ENCODE results near the gene KXD1. TPM values are rescaled to one million over a fixed set of nuclear protein-coding genes. Genes with fewer than 3 reads are reported as not detected.
"Not testable (repeated sequence)": the region's sequence is repeated elsewhere in the genome, so short reads cannot be mapped to it uniquely, and the experiment has no call there.

KXD1 gene
- polyA plus RNA-seq, 4 donors = 58.8 to 81.3 (median 75.2) TPM

DNA sequence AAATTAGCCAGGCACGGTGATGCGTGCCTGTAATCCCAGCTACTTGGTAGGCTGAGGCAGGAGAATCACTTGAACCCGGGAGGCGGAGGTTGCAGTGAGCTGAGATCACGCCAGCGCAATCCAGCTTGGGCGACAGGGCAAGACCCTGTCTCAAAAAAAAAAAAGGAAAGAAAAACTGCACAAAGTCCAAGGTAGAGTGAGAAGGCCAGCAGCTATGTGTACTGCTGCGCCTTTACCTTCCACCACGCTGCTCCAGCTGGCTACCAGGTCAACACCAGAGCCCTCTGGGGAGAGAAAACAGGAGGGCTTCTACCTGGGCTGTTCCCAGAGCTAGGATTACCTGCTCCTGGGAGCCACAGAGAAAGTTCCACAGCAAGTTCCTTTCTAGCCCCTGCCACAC, 39.0 kb upstream of the KXD1 start:
- Histone ChIP-seq H3K9me3 (ENCODE audit: control insufficient read depth in 2 of 2, insufficient read depth in 1 of 2, low read depth in 1 of 2, low read length in 1 of 2) (no peaks in the 10 kb centered on the region), H3K27ac (ENCODE audit: low read depth in 1 of 3, low read length in 2 of 3) (peak overlapping the region in 1 of 3 donors; percentile 88), H3K4me1 (ENCODE audit: control insufficient read depth in 3 of 3, insufficient read depth in 2 of 3, low read depth in 1 of 3, low read length in 2 of 3) (peaks cover 9 to 41% (median 10%) of the 10 kb centered on the region in 3 donors), H3K36me3 (ENCODE audit: control insufficient read depth in 3 of 3, insufficient read depth in 2 of 3, low read depth in 1 of 3, low read length in 3 of 3) (peaks cover 0 to 14% (median 0%) of the 10 kb centered on the region in 3 donors), H3K27me3 (ENCODE audit: control insufficient read depth in 3 of 3, insufficient read depth in 3 of 3, low read length in 3 of 3) (no peaks in the 10 kb centered on the region), H3K4me3 (ENCODE audit: low read depth in 1 of 3, low read length in 3 of 3) (no peak overlapping the region)
- peak in 1 of 2 donors; percentile 51 for DNase-seq
- WGBS, 3 donors = 91 to 95% (median 91%) methylated on average over 9 of the region's 9 CpGs
- no peak for FAIRE-seq

DNA sequence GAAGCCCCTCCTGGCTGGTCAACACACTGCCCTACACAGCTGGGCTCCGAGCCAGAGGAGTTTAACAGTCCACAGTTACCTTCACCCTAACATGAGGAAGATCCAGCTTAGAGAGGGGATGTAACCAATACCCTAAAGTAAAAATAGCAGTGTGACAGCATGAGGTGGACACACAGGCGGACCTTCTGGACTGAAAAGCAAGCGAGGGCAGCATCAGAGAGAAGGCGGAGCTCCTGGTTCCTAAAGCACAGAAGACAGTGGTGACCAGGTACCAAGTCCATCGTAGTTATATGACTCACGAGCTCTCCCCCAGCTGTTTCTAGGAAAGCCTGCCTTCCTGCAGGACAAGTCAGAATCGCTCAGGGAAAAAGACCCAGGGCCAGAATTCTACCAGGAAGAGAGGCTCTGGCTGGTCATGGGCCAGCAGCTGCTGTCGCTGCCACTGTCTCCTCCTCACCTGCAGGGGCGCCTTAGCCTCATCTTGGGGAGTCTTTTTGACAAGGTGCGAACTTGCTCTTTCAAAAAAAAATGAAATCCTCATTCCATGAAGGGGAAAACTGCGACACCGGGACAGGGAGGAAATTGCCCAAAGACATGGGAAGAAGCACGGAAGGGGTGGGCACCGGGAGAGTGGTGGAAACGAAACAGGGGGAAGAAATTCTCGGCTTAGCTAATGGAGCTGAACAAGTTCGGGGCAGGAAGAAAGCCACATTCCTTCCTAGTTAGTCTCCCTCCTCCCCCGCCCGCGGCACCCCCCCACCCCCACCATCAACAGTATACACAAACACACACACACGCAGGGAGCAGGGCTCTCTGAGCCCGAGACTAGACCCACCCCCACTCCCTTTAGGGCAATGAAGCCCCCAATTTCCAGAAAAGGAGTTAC, 37.5 kb upstream of the KXD1 start:
- FAIRE-seq (no peak), DNase-seq (peak; percentile 90 to 91)
- H3K4me1 ChIP-seq (ENCODE audit: control insufficient read depth in 3 of 3, insufficient read depth in 2 of 3, low read depth in 1 of 3, low read length in 2 of 3) = peaks cover 3 to 32% (median 9%) of the 10 kb centered on the region in 3 donors
- WGBS, 3 donors = 4 to 8% (median 7%) methylated on average over 21 to 22 of the region's 22 CpGs
- no peaks in the 10 kb centered on the region for H3K9me3 ChIP-seq (ENCODE audit: control insufficient read depth in 2 of 2, insufficient read depth in 1 of 2, low read depth in 1 of 2, low read length in 1 of 2)
- H3K36me3 ChIP-seq (ENCODE audit: control insufficient read depth in 3 of 3, insufficient read depth in 2 of 3, low read depth in 1 of 3, low read length in 3 of 3) = peaks cover 0 to 14% (median 0%) of the 10 kb centered on the region in 3 donors
- peak overlapping the region; percentile 91 to 92 (median 92) for H3K4me3 ChIP-seq (ENCODE audit: low read depth in 1 of 3, low read length in 3 of 3)
- H3K27ac ChIP-seq (ENCODE audit: low read depth in 1 of 3, low read length in 2 of 3) = peak overlapping the region; percentile 88 to 99 (median 89)
- H3K27me3 ChIP-seq (ENCODE audit: control insufficient read depth in 3 of 3, insufficient read depth in 3 of 3, low read length in 3 of 3) = no peaks in the 10 kb centered on the region

DNA sequence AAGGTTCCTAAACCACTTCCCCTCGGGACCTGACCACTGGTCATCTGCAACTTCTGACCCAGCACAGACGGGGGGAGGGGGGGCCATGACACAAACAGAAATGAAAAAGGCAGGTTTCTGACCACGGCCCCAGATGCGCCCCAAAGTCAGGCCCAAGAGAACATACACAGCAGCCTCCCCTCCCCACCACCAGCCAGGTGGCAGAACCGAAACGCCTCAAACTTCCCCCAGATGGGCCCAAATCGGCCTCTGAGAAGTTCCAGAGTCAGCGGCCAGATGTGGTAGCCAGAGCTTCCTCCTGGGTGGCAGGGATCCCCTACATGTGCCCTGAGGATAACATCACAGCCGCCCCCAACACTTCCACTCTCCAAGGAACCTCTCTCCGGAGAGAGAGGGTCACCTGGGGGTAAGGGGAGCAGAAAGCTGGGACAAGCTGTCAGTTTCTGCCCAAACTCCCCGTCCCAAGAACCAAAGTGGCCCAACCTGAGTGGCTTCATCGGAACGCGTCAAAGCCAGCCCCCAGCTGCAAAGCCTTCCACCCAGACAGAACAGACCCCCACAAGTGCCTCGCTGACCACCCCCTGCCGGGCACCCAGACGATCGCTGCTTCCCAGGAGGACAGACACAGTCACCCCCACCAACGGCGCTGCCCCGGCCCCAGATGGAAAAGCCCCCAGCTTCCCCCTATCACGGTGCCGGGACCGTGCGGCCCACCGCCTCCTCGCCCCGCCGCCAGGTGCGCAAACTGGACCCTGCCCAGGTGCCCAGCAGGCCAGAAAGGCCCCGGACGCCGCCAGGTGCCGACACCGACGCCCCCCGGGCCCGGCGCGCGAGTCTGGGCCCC, 36.6 kb upstream of the KXD1 start:
- FAIRE-seq (no peak), DNase-seq (peak; percentile 31 to 57)
- H3K4me3 ChIP-seq (ENCODE audit: low read depth in 1 of 3, low read length in 3 of 3) = peak overlapping the region; percentile 91 to 92 (median 92)
- no peaks in the 10 kb centered on the region for H3K9me3 ChIP-seq (ENCODE audit: control insufficient read depth in 2 of 2, insufficient read depth in 1 of 2, low read depth in 1 of 2, low read length in 1 of 2)
- peaks cover 0 to 10% (median 0%) of the 10 kb centered on the region in 3 donors for H3K36me3 ChIP-seq (ENCODE audit: control insufficient read depth in 3 of 3, insufficient read depth in 2 of 3, low read depth in 1 of 3, low read length in 3 of 3)
- WGBS, 3 donors = 0 to 1% (median 1%) methylated on average over 30 to 41 of the region's 41 CpGs
- H3K27me3 ChIP-seq (ENCODE audit: control insufficient read depth in 3 of 3, insufficient read depth in 3 of 3, low read length in 3 of 3) = no peaks in the 10 kb centered on the region
- peak overlapping the region; percentile 88 to 99 (median 89) for H3K27ac ChIP-seq (ENCODE audit: low read depth in 1 of 3, low read length in 2 of 3)
- peaks cover 0 to 24% (median under 1%) of the 10 kb centered on the region in 3 donors for H3K4me1 ChIP-seq (ENCODE audit: control insufficient read depth in 3 of 3, insufficient read depth in 2 of 3, low read depth in 1 of 3, low read length in 2 of 3)

DNA sequence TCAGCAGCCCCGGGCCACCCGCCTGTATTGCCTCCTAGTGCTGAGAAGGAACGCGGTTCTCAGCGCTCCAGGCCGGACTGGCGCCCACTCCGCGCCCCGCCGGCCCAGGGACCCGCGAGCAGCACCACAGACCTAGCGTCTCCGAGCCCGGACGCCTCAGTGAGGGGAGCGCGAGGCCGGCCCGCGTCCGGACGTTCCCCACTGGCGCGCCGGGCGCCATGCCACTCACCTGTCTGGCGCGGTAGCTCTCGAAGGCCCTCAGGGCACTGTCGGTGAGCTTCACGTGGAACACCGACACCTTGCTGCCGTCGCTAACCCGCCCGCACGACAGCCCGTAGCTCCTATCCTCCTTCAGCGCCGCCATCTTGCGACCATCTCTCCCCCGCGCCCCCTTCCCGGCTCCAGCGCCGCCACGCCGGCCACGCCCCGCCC, 36.0 kb upstream of the KXD1 start, which contains the start of gene ELL:
ELL (minus strand) TSS at position 379 of the 432 bp plus-strand sequence; CDS start at position 364, 15 bp downstream.
- H3K27me3 ChIP-seq (ENCODE audit: control insufficient read depth in 3 of 3, insufficient read depth in 3 of 3, low read length in 3 of 3) = no peaks in the 10 kb centered on the region
- H3K4me1 ChIP-seq (ENCODE audit: control insufficient read depth in 3 of 3, insufficient read depth in 2 of 3, low read depth in 1 of 3, low read length in 2 of 3) = peaks cover 0 to 22% (median 0%) of the 10 kb centered on the region in 3 donors
- H3K4me3 ChIP-seq (ENCODE audit: low read depth in 1 of 3, low read length in 3 of 3) = peak within 1 kb of the TSS; percentile 91 to 92 (median 92)
- H3K9me3 ChIP-seq (ENCODE audit: control insufficient read depth in 2 of 2, insufficient read depth in 1 of 2, low read depth in 1 of 2, low read length in 1 of 2) = no peaks in the 10 kb centered on the region
- 0 to 1% (median 1%) methylated on average over 41 to 52 of the region's 52 CpGs for WGBS, 3 donors
- peaks cover 0 to 5% (median 0%) of the 10 kb centered on the region in 3 donors for H3K36me3 ChIP-seq (ENCODE audit: control insufficient read depth in 3 of 3, insufficient read depth in 2 of 3, low read depth in 1 of 3, low read length in 3 of 3)
- DNase-seq = peak in 1 of 2 donors; percentile 12
- no peak for FAIRE-seq
- peak within 1 kb of the TSS; percentile 88 to 99 (median 89) for H3K27ac ChIP-seq (ENCODE audit: low read depth in 1 of 3, low read length in 2 of 3)

DNA sequence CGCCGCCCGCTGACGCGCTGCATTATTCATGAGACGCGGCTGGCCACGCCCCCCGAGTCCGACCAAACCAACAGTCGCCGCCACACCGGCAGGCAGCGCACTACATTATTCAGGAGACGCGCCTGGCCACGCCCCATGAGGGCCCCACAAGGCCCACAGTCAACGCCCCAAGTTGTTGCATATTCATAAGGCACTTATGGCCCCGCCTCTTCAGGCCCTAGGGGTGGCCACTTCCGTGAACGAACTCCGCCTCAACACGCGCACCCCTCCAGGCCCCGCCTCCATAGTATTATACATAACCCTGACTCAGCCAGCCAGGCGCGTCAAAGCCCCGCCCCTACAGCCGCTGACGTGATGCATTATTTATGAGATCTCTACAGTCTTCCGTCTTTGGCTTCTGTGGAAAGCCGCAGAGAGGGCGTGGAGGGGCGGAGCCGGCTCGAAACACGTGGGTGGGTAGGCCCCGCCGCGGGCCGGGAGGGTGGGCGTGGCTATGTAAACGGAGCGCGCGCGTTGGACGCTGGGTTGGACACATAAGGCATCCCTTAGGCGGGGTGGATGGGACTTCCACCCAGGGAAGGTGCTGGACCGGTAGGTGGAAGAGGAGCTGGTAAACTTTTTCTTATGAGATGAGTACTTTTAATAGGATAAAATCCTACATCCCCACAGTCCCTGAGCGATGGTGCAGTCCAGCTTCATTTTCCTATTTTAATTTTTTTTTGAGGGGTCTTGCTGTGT, 35.4 kb upstream of the KXD1 start:
- 1 to 2% (median 1%) methylated on average over 49 to 51 of the region's 51 CpGs for WGBS, 3 donors
- FAIRE-seq = no peak

DNA sequence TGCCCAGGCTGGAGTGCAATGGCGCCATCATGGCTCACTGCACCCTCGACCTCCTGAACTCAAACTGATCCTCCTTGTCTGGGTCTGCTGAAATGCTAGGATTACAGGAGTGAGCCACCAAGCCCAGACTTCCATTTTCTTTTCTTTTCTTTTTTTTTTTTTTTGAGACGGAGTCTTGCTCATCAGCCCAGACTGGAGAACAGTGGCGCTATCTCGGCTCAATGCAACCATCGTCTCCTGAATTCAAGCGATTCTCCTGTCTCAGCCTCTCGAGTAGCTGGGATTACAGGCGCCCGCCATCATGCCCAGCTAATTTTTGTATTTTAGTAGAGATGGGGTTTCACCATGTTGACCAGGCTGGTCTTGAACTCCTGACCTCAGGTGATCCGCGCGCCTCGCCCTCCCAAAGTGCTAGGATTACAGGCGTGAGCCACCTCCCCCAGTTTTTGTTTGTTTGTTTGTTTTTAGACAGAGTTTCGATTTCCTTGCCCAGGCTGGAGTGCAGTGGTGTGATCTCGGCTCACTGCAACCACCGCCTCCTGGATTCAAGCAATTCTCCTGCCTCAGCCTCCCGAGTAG, 34.7 kb upstream of the KXD1 start:
- H3K9me3 ChIP-seq (ENCODE audit: control insufficient read depth in 2 of 2, insufficient read depth in 1 of 2, low read depth in 1 of 2, low read length in 1 of 2); H3K36me3 ChIP-seq (ENCODE audit: control insufficient read depth in 3 of 3, insufficient read depth in 2 of 3, low read depth in 1 of 3, low read length in 3 of 3); FAIRE-seq; H3K27me3 ChIP-seq (ENCODE audit: control insufficient read depth in 3 of 3, insufficient read depth in 3 of 3, low read length in 3 of 3); DNase-seq: not testable (repeated sequence)
- Histone ChIP-seq H3K4me1 (ENCODE audit: control insufficient read depth in 3 of 3, insufficient read depth in 2 of 3, low read depth in 1 of 3, low read length in 2 of 3) (peaks cover 0 to 22% (median 0%) of the 10 kb centered on the region in 3 donors), H3K27ac (ENCODE audit: low read depth in 1 of 3, low read length in 2 of 3) (peak overlapping the region in 2 of 3 donors; percentile 57 to 99), H3K4me3 (ENCODE audit: low read depth in 1 of 3, low read length in 3 of 3) (peak overlapping the region in 2 of 3 donors; percentile 4 to 11)
- 39 to 69% (median 51%) methylated on average over 19 of the region's 19 CpGs for WGBS, 3 donors

More for the DNA sequence above, 35.4 kb upstream of the KXD1 start:
- Histone ChIP-seq H3K4me3 (ENCODE audit: low read depth in 1 of 3, low read length in 3 of 3) (peak overlapping the region; percentile 91 to 92 (median 92)), H3K36me3 (ENCODE audit: control insufficient read depth in 3 of 3, insufficient read depth in 2 of 3, low read depth in 1 of 3, low read length in 3 of 3) (peaks cover 0 to 2% (median 0%) of the 10 kb centered on the region in 3 donors), H3K27me3 (ENCODE audit: control insufficient read depth in 3 of 3, insufficient read depth in 3 of 3, low read length in 3 of 3) (no peaks in the 10 kb centered on the region), H3K4me1 (ENCODE audit: control insufficient read depth in 3 of 3, insufficient read depth in 2 of 3, low read depth in 1 of 3, low read length in 2 of 3) (peaks cover 0 to 22% (median 0%) of the 10 kb centered on the region in 3 donors), H3K9me3 (ENCODE audit: control insufficient read depth in 2 of 2, insufficient read depth in 1 of 2, low read depth in 1 of 2, low read length in 1 of 2) (no peaks in the 10 kb centered on the region), H3K27ac (ENCODE audit: low read depth in 1 of 3, low read length in 2 of 3) (peak overlapping the region in 2 of 3 donors; percentile 57 to 99)
- DNase-seq = peak; percentile 100

DNA sequence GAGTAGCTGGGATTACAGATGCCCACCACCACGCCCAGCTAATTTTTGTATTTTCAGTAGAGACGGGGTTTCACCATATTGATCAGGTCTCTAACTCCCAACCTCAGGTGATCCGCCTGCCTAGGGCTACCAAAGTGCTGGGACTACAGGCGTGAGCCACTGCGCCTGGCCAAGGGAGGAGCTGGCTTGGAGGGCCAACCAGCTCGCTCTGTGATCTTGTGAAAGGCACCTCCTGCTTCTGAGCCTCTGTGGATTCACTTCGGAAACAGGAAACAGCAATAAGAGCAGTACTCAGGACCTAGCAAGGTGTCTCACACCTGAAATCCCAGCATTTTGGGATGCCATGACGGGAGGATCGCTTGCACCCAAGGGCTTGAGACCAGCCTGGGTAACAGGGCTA, 33.8 kb upstream of the KXD1 start:
- no peak overlapping the region for H3K4me3 ChIP-seq (ENCODE audit: low read depth in 1 of 3, low read length in 3 of 3)
- WGBS, 3 donors = 86 to 93% (median 90%) methylated on average over 9 of the region's 9 CpGs
- DNase-seq = no peak

More for the DNA sequence above, 33.8 kb upstream of the KXD1 start:
- Histone ChIP-seq H3K4me1 (ENCODE audit: control insufficient read depth in 3 of 3, insufficient read depth in 2 of 3, low read depth in 1 of 3, low read length in 2 of 3) (peaks cover 0 to 17% (median 0%) of the 10 kb centered on the region in 3 donors), H3K27ac (ENCODE audit: low read depth in 1 of 3, low read length in 2 of 3) (no peak overlapping the region), H3K9me3 (ENCODE audit: control insufficient read depth in 2 of 2, insufficient read depth in 1 of 2, low read depth in 1 of 2, low read length in 1 of 2) (no peaks in the 10 kb centered on the region), H3K27me3 (ENCODE audit: control insufficient read depth in 3 of 3, insufficient read depth in 3 of 3, low read length in 3 of 3) (no peaks in the 10 kb centered on the region), H3K36me3 (ENCODE audit: control insufficient read depth in 3 of 3, insufficient read depth in 2 of 3, low read depth in 1 of 3, low read length in 3 of 3) (peaks cover 0 to 2% (median 0%) of the 10 kb centered on the region in 3 donors)
- FAIRE-seq = no peak
